Brain pericyte (primary cell): Measurements from ENCODE around the gene ST6GALNAC3.
"Not testable (repeated sequence)": the region's sequence is repeated elsewhere in the genome, so short reads cannot be mapped to it uniquely, and the experiment has no call there.

Experiments
- DNase-seq: peaks from one replicate; pipeline ENCODE4 v3.0.0-alpha.2; 2012; ENCODE audit warnings: low read depth, low spot score

Gene ST6GALNAC3

GRCh38 chr1:76340056-76340455 lies 265.5 kb downstream of the ST6GALNAC3 start:
- DNase-seq = no peak

GRCh38 chr1:76341816-76342215 lies 267.3 kb downstream of the ST6GALNAC3 start:
- DNase-seq = not testable (repeated sequence)

GRCh38 chr1:76343356-76343755 lies 268.8 kb downstream of the ST6GALNAC3 start:
- no peak for DNase-seq

- DNase-seq = no peak
Observed at GRCh38 chr1:76351655-76352054, 277.1 kb downstream of the ST6GALNAC3 start.

- no peak for DNase-seq
Observed at GRCh38 chr1:76352741-76353435, 278.3 kb downstream of the ST6GALNAC3 start.

GRCh38 chr1:76354236-76354635 lies 279.7 kb downstream of the ST6GALNAC3 start:
- no peak for DNase-seq

GRCh38 chr1:76366726-76367125 lies 292.2 kb downstream of the ST6GALNAC3 start:
- DNase-seq = no peak

GRCh38 chr1:76371941-76372340 lies 297.4 kb downstream of the ST6GALNAC3 start:
- no peak for DNase-seq

GRCh38 chr1:76374086-76374485 lies 299.5 kb downstream of the ST6GALNAC3 start:
- DNase-seq = no peak

GRCh38 chr1:76377247-76377646 lies 302.7 kb downstream of the ST6GALNAC3 start:
- DNase-seq = no peak

GRCh38 chr1:76379506-76379905 lies 305.0 kb downstream of the ST6GALNAC3 start:
- DNase-seq = no peak

GRCh38 chr1:76381450-76382097 lies 307.0 kb downstream of the ST6GALNAC3 start:
- DNase-seq = no peak

GRCh38 chr1:76388261-76388660 lies 313.7 kb downstream of the ST6GALNAC3 start:
- DNase-seq = no peak

- DNase-seq = no peak
Observed at GRCh38 chr1:76390456-76390855, 315.9 kb downstream of the ST6GALNAC3 start.

GRCh38 chr1:76395059-76395458 lies 320.5 kb downstream of the ST6GALNAC3 start:
- no peak for DNase-seq

- DNase-seq = no peak
Observed at GRCh38 chr1:76402128-76402527, 327.6 kb downstream of the ST6GALNAC3 start.

GRCh38 chr1:76408303-76408702 lies 333.8 kb downstream of the ST6GALNAC3 start:
- DNase-seq = no peak

GRCh38 chr1:76410499-76410898 lies 336.0 kb downstream of the ST6GALNAC3 start:
- no peak for DNase-seq

- DNase-seq = no peak
Observed at GRCh38 chr1:76418531-76418930, 344.0 kb downstream of the ST6GALNAC3 start.

GRCh38 chr1:76419603-76420002 lies 345.1 kb downstream of the ST6GALNAC3 start:
- DNase-seq = no peak

- peak; percentile 18 for DNase-seq
Observed at GRCh38 chr1:76425201-76426145, 350.9 kb downstream of the ST6GALNAC3 start.

- DNase-seq = no peak
Observed at GRCh38 chr1:76426606-76427005, 352.1 kb downstream of the ST6GALNAC3 start.
